Occipital lobe (tissue), 2 donors: ENCODE results near the gene DGKQ. TPM values are rescaled to one million over a fixed set of nuclear protein-coding genes. Genes with fewer than 3 reads are reported as not detected.

Experiments
- DNase-seq: peaks from one replicate; lab custom pipeline; 2025; lab: John Stamatoyannopoulos, UW
- total RNA-seq: library from RNA; depleted of rRNA; stranded (reverse); fragments of >200 nt; gene quantifications from one replicate; pipeline ENCODE4 v1.2.3, GENCODE V29; 2014

DGKQ gene
- 6.7 TPM for total RNA-seq

GRCh38 chr4:973431-974397, at the start of gene DGKQ:
DGKQ (minus strand) TSS chr4:973569; CDS start chr4:973482, 87 bp downstream.
- DNase-seq: peak; percentile 87

- DNase-seq: no peak
Observed at GRCh38 chr4:1022739-1023066, 49.3 kb upstream of the DGKQ start.

- no peak for DNase-seq
Observed at GRCh38 chr4:1022051-1022738, 48.8 kb upstream of the DGKQ start.

DNA sequence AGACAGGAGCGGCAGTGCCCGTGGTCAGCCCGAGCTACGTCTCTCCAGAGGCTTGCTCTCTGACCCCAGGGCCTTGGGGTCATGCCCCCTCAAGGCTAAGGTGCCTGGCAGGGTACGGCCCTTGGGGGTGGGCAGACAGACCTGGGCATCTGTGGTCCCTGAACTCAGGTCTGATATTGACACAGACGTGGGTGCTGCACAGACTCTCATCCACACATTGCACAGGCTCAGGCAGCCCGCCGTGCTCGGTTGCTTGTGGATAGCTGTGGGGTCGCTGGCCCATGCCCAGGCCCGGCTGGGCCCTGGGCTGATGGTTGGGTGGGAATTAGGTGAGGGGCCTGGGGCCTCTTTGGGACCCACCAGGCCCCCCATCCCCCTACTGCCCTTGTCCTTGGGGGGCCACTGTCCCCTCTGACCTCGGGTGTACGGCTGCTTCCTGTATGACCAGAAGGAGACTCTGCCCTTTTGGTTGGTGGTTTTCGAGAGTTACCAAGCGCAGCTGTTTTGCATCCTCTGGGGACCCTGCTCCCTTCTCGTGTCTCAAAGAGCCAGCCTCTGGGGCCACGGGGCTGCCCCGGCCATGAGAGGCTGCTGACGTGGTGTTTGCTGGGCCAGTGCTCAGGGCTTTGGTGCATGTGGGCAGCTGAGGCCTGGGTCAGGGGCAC, 48.1 kb upstream of the DGKQ start:
- no peak for DNase-seq

DNA sequence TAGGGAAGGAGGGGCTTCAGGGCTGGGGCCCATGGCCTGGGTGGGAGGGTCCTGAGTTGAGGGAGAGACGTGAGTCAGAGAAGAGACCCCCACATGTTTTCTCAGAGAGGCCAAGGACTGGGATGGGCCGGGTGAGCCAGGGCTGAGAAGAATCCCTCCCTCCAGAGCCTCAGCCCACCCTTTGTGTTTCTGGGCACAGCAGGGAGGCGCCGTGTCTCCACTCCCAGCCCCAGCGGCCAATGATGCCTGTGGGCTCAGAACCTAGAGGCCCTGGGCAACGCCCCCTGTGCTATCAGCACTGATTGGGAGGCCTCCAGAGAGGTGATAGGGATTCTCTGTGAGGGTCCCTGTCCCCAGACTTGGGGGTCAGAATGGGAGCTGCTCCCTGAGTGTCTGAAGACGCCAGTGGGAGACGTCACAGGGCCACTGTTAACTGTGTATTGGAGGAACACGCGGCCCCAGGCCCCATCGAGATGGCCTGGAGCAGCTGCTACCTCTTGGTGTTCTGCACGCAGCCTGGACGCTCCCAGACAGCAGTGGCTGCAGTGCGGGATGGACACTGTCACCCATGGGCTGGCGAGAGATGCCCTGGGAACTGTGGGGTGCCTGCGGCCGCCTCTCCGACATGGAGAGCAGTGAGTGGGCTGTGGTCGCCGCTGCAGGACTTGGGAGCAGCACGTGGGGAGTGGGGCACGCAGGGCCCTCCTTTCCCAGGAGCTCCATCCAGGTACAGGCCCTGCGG, 46.5 kb upstream of the DGKQ start:
- DNase-seq: no peak

DNA sequence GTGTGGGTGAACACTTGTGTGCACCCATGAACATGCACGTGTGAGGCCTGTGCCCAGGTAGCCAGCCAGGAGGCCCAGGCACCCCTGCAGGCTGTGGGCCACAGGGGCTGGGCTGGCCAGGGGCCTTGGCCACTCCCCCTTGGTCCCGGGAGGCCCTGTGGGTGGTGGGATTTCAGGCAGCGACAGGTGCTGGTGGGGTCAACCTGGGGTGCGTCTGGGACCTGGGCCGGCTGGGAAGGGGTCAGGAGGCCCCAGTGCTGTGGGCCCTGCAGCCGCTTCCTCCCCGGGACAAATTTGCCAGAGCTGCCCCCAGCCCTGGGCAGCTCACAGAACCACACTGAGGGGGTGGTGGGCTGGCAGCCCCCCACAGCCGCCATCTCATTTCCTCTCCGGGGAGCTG, 46.0 kb upstream of the DGKQ start:
- no peak for DNase-seq

- DNase-seq: no peak
Observed at GRCh38 chr4:1018147-1019020, 45.0 kb upstream of the DGKQ start.

DNA sequence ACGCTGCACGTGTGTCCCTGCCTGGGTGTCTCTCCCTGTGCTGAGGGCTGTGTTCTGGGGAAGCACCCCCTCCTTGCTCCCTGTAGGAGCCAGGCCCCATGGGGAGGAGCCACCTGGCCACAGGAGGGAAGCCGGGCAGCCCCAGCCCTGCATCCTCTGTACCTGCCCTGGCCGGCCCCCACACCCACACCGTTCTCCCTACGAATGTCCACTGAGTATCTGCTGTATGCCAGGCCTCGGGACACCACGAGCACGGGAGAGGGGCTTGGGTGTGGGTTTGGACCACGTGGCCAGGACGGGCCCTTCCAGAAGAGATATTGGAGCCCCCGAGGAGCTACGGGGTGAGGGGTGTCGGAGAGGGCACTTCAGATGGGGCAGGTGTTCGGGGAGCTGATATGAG, 44.3 kb upstream of the DGKQ start:
- no peak for DNase-seq

GRCh38 chr4:1017211-1017610, 43.8 kb upstream of the DGKQ start:
- DNase-seq: no peak

GRCh38 chr4:1015746-1016145, 42.4 kb upstream of the DGKQ start:
- DNase-seq: no peak

- no peak for DNase-seq
Observed at GRCh38 chr4:1015179-1015578, 41.8 kb upstream of the DGKQ start.

- DNase-seq: peak; percentile 61
Observed at GRCh38 chr4:1014291-1015167, 41.2 kb upstream of the DGKQ start.

- DNase-seq: no peak
Observed at GRCh38 chr4:1013225-1014073, 40.1 kb upstream of the DGKQ start.

- no peak for DNase-seq
Observed at GRCh38 chr4:1012034-1012739, 38.8 kb upstream of the DGKQ start.

GRCh38 chr4:1011666-1012033, 38.3 kb upstream of the DGKQ start:
- no peak for DNase-seq

GRCh38 chr4:1011022-1011665, 37.8 kb upstream of the DGKQ start, which contains the start of gene FGFRL1:
FGFRL1 (plus strand) TSS chr4:1011626; CDS start chr4:1012486, 860 bp downstream.
- DNase-seq: peak; percentile 19

DNA sequence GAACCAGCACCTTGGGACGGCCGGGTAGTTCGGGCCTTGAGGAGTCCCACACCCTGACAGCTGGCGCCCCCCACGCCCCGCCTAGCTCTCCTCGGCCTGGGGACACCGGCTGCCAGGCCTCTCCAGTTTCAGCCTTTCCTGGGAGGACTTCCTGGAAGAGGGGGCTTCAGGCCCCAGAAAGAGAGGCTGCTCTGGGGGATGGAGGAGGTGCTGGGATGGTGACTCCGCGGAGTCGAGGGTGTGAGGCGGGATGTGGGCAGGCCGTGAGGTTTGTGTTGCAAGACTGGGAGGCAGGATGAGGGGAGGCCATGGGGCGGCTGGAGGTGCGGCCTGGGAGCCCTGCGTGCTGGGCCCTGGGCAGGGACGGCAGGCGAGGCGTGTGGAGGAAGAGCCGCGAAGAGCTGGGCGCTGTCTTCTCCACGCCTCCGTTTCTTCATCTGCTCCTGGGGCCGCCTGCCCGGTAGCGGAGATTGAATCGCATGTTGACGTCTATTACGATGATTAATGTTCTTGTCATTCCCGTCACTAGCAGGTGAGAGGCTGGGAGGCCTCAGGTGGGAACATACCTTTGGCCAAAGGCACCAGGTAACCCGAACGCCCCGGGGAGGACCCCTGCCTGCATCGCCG, 37.1 kb upstream of the DGKQ start:
- DNase-seq: peak; percentile 20
